Measurements from ENCODE around the gene ZBTB37.

- TF ChIP-seq POLR2A (IDR thresholded peaks at IDR 0.05) (no peak), CTCF (IDR thresholded peaks at IDR 0.05) (no peak)
Measured at GRCh38 chr1:173913111-173913510, 44.9 kb downstream of the ZBTB37 start.

All from gastroesophageal sphincter (tissue), 3 donors.